Gastroesophageal sphincter (tissue), 3 donors: ENCODE results near the gene RPS6KL1.

Source experiments
- EP300 ChIP-seq: sonication (generic); formaldehyde crosslinking; IDR thresholded peaks from one replicate; pipeline ENCODE4 v1.6.1; 2017; ENCODE audit warnings: antibody characterized with exemption, mild to moderate bottlenecking
- POLR2A ChIP-seq, 2 donors: fragments of 450-650 bp; IDR thresholded peaks; one replicate each; pipeline ENCODE4 v1.6.1; 2017; ENCODE audit warnings: antibody characterized with exemption in 2 of 2, mild to moderate bottlenecking in 2 of 2, moderate library complexity in 1 of 2
- POLR2AphosphoS5 ChIP-seq: sonication (generic); formaldehyde crosslinking; IDR thresholded peaks from one replicate; pipeline ENCODE4 v1.6.1; 2017; ENCODE audit warnings: antibody characterized with exemption
- TF ChIP-seq, protein P1 (sequence below), 4 experiments: fragments of 200-600 bp in 2 of 4; fragments of 450-650 bp in 2 of 4; sonication (generic) in 1 of 4; IDR thresholded peaks; one replicate each; pipeline ENCODE4 v1.5.1; 2017 to 2019; ENCODE audit warnings: antibody characterized with exemption in 4 of 4, mild to moderate bottlenecking in 2 of 4, moderate library complexity in 2 of 4

DNA sequence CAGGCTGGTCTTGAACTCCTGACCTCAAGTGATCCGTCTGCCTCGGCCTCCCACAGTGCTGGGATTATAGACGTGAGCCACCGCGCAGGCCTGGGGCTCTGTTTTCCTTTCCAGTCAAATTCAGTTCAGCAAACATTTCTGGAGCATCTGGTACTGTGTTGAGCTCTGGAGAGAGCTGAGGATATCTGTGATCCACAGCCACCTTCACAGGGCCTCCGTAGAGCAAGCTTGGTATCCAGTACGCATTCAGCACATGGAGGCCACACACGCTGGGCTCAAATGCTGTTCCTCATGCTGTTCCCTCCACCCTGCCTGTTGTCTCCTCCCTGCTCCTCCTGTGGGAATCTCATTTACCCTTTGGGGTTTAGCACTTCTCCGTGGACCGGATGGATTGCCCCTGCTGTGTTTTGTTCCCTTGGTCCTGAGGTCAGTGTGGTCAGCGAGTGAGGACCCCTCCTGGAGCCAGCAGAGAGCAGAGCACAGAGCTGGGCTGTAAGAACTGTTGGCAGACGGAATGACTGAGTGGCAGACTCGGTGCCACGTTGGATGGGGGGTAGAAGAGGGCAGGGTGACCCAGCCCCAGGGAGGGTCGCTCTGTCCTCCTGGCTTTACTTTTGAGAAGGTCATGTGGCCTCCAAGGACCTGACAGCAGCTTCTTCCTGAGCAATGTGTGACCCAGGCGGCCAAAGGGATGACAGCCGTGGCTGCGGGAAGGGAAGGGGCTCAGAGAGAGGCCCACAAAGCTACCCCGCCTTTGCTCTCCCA, 891 bp downstream of the RPS6KL1 start:
- TF ChIP-seq POLR2AphosphoS5, result no peak
- TF ChIP-seq, protein P1, sequence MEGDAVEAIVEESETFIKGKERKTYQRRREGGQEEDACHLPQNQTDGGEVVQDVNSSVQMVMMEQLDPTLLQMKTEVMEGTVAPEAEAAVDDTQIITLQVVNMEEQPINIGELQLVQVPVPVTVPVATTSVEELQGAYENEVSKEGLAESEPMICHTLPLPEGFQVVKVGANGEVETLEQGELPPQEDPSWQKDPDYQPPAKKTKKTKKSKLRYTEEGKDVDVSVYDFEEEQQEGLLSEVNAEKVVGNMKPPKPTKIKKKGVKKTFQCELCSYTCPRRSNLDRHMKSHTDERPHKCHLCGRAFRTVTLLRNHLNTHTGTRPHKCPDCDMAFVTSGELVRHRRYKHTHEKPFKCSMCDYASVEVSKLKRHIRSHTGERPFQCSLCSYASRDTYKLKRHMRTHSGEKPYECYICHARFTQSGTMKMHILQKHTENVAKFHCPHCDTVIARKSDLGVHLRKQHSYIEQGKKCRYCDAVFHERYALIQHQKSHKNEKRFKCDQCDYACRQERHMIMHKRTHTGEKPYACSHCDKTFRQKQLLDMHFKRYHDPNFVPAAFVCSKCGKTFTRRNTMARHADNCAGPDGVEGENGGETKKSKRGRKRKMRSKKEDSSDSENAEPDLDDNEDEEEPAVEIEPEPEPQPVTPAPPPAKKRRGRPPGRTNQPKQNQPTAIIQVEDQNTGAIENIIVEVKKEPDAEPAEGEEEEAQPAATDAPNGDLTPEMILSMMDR (IDR thresholded peaks at IDR 0.05), result no peak
- no peak for TF ChIP-seq POLR2A (IDR thresholded peaks at IDR 0.05)
- no peak for TF ChIP-seq EP300
